Endothelial cell (in vitro differentiated cells): ENCODE measurements around the gene TIGD1. TPM values are rescaled to one million over a fixed set of nuclear protein-coding genes. Genes with fewer than 3 reads are reported as not detected.

Experiments
- DNase-seq: peaks from one replicate; pipeline ENCODE4 v3.0.0; 2021; ENCODE audit warnings: low spot score
- H3K27ac Mint-ChIP-seq: one replicate; pipeline ENCODE4 v1.8.0; 2021; ENCODE audit warnings: mixed read lengths, inconsistent platforms; ENCODE audit not compliant: unreplicated experiment
- H3K27me3 Mint-ChIP-seq: one replicate; pipeline ENCODE4 v1.8.0; 2021; ENCODE audit warnings: mild to moderate bottlenecking, moderate library complexity, mixed read lengths, inconsistent platforms; ENCODE audit not compliant: unreplicated experiment
- H3K36me3 Mint-ChIP-seq: one replicate; pipeline ENCODE4 v1.8.0; 2021; ENCODE audit warnings: mild to moderate bottlenecking, low read depth, mixed read lengths, inconsistent platforms; ENCODE audit not compliant: unreplicated experiment
- H3K4me1 Mint-ChIP-seq: one replicate; pipeline ENCODE4 v1.8.0; 2021; ENCODE audit warnings: mild to moderate bottlenecking, mixed read lengths, inconsistent platforms; ENCODE audit not compliant: unreplicated experiment
- H3K4me3 Mint-ChIP-seq: one replicate; pipeline ENCODE4 v1.8.0; 2021; ENCODE audit warnings: mild to moderate bottlenecking, mixed read lengths, inconsistent platforms; ENCODE audit not compliant: unreplicated experiment
- H3K9me3 Mint-ChIP-seq: one replicate; pipeline ENCODE4 v1.8.0; 2021; ENCODE audit warnings: mixed read lengths, inconsistent platforms; ENCODE audit not compliant: unreplicated experiment
- CTCF ChIP-seq: fragments of 200-600 bp; sonication (generic); IDR thresholded peaks from one replicate; pipeline ENCODE4 v1.5.0; 2021; ENCODE audit warnings: antibody characterized with exemption; ENCODE audit not compliant: unreplicated experiment
- total RNA-seq: library from RNA; stranded (reverse); fragmentation: NEBNext Ultra II Directional; extraction: Animal tissue kit (Norgen Biotek cat#: 25700); gene quantifications from one replicate; pipeline ENCODE4 v1.2.1, GENCODE V29; 2021; ENCODE audit not compliant: unreplicated experiment

TIGD1 gene
- total RNA-seq, 1 donor from 2014 or later, result 3.7 TPM

- no peak overlapping the region for H3K27ac Mint-ChIP-seq
- peak overlapping the region; percentile 67 for H3K4me3 Mint-ChIP-seq
- no peaks in the 10 kb centered on the region for H3K9me3 Mint-ChIP-seq
- TF ChIP-seq CTCF, result no peak
- DNase-seq, result no peak
- H3K4me1 Mint-ChIP-seq, result no peaks in the 10 kb centered on the region
- peaks cover 14% of the 10 kb centered on the region for H3K27me3 Mint-ChIP-seq
- H3K36me3 Mint-ChIP-seq, result no peaks in the 10 kb centered on the region
Observed at GRCh38 chr2:232502511-232502910, 47.8 kb downstream of the TIGD1 start.

GRCh38 chr2:232501794-232502390 is 48.5 kb downstream of the TIGD1 start:
- Mint-ChIP-seq H3K4me3 (no peak overlapping the region), H3K27ac (no peak overlapping the region), H3K27me3 (peaks cover 14% of the 10 kb centered on the region), H3K36me3 (no peaks in the 10 kb centered on the region), H3K4me1 (no peaks in the 10 kb centered on the region), H3K9me3 (no peaks in the 10 kb centered on the region)
- TF ChIP-seq CTCF, result no peak
- no peak for DNase-seq

GRCh38 chr2:232501331-232501771 is 49.0 kb downstream of the TIGD1 start:
- no peaks in the 10 kb centered on the region for H3K9me3 Mint-ChIP-seq
- no peaks in the 10 kb centered on the region for H3K4me1 Mint-ChIP-seq
- H3K27ac Mint-ChIP-seq, result no peak overlapping the region
- H3K27me3 Mint-ChIP-seq, result peaks cover 14% of the 10 kb centered on the region
- no peaks in the 10 kb centered on the region for H3K36me3 Mint-ChIP-seq
- no peak for DNase-seq
- no peak for TF ChIP-seq CTCF
- no peak overlapping the region for H3K4me3 Mint-ChIP-seq

GRCh38 chr2:232498452-232498851 is 51.9 kb downstream of the TIGD1 start:
- TF ChIP-seq CTCF, result no peak
- H3K27me3 Mint-ChIP-seq, result peaks cover 8% of the 10 kb centered on the region
- DNase-seq, result no peak
- no peak overlapping the region for H3K27ac Mint-ChIP-seq
- H3K36me3 Mint-ChIP-seq, result no peaks in the 10 kb centered on the region
- H3K9me3 Mint-ChIP-seq, result no peaks in the 10 kb centered on the region
- H3K4me3 Mint-ChIP-seq, result no peak overlapping the region
- no peaks in the 10 kb centered on the region for H3K4me1 Mint-ChIP-seq

Other genes with a start within 250 kb of the TIGD1 start
- not detected for gene ALPP, start 171.8 kb downstream of the TIGD1 start, total RNA-seq
- not detected for gene ALPG, start 143.7 kb downstream of the TIGD1 start, total RNA-seq
- not detected for gene ALPI, start 94.4 kb downstream of the TIGD1 start, total RNA-seq
- gene ECEL1, start 62.7 kb downstream of the TIGD1 start, total RNA-seq, result not detected
- gene PRSS56, start 30.2 kb downstream of the TIGD1 start, total RNA-seq, result not detected
- not detected for gene CHRND, start 24.4 kb downstream of the TIGD1 start, total RNA-seq
- gene CHRNG, start 10.9 kb downstream of the TIGD1 start, total RNA-seq, result not detected
- 94.8 TPM for gene EIF4E2, start 132 bp upstream of the TIGD1 start, total RNA-seq
- gene EFHD1, start 83.0 kb upstream of the TIGD1 start, total RNA-seq, result 1.6 TPM
- gene GIGYF2, start 146.8 kb upstream of the TIGD1 start, total RNA-seq, result 61.1 TPM
- gene KCNJ13, start 226.0 kb upstream of the TIGD1 start, total RNA-seq, result not detected